Fibroblast of lung (primary cell): ENCODE data around the gene IL19.

Experiments
- EZH2 ChIP-seq: IDR thresholded peaks from 2 replicates; pipeline ENCODE4 v1.5.1; 2012; ENCODE audit warnings: low read length, control low read depth, mild to moderate bottlenecking; ENCODE audit errors: missing control alignments
- TF ChIP-seq, protein P1 (sequence below), 2 donors: IDR thresholded peaks in 1 of 2; conservative IDR thresholded peaks in 1 of 2; 1 replicate in 1 of 2; 2 replicates in 1 of 2; pipeline ENCODE4 v1.5.1; 2011 to 2012; ENCODE audit warnings: low read length in 2 of 2, control low read depth in 1 of 2, inconsistent platforms in 1 of 2, low read depth in 1 of 2, mild to moderate bottlenecking in 1 of 2

DNA sequence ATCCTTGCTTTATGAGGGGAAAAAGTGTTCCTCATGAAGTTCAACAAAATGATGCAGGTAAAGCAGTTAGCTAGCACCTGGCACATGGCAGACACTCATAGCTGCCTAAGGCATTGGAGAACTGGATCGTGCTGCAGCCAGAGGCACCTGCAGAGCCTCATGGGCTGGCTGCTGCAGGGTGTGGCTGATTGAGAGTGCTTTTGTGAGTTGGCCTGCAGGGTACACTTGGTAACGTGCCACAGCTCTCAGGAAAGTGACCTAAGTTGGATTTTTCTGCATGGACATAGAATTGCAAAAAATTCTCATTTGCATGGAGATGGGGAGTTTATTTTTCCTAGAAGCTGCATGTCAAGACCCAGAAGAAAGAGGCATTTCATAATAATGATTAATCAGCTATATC is 63.2 kb downstream of the IL19 start:
- TF ChIP-seq, protein P1, sequence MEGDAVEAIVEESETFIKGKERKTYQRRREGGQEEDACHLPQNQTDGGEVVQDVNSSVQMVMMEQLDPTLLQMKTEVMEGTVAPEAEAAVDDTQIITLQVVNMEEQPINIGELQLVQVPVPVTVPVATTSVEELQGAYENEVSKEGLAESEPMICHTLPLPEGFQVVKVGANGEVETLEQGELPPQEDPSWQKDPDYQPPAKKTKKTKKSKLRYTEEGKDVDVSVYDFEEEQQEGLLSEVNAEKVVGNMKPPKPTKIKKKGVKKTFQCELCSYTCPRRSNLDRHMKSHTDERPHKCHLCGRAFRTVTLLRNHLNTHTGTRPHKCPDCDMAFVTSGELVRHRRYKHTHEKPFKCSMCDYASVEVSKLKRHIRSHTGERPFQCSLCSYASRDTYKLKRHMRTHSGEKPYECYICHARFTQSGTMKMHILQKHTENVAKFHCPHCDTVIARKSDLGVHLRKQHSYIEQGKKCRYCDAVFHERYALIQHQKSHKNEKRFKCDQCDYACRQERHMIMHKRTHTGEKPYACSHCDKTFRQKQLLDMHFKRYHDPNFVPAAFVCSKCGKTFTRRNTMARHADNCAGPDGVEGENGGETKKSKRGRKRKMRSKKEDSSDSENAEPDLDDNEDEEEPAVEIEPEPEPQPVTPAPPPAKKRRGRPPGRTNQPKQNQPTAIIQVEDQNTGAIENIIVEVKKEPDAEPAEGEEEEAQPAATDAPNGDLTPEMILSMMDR (conservative IDR thresholded peaks at IDR 0.05 in 1 of 2, IDR thresholded peaks at IDR 0.05 in 1 of 2; ENCODE audit: low read depth in 1 of 2, low read length in 2 of 2) = no peak
- no peak for TF ChIP-seq EZH2
